Measurements from ENCODE around the gene UBE2J1. TPM values are rescaled to one million over a fixed set of nuclear protein-coding genes. Genes with fewer than 3 reads are reported as not detected.

Gene UBE2J1, protein sequence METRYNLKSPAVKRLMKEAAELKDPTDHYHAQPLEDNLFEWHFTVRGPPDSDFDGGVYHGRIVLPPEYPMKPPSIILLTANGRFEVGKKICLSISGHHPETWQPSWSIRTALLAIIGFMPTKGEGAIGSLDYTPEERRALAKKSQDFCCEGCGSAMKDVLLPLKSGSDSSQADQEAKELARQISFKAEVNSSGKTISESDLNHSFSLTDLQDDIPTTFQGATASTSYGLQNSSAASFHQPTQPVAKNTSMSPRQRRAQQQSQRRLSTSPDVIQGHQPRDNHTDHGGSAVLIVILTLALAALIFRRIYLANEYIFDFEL
- total RNA-seq (2022; extraction: Qiagen RNA extraction; ENCODE audit: low read depth) = 10.7 to 17.8 TPM (median 14.8 TPM) in 5 replicates

DNA sequence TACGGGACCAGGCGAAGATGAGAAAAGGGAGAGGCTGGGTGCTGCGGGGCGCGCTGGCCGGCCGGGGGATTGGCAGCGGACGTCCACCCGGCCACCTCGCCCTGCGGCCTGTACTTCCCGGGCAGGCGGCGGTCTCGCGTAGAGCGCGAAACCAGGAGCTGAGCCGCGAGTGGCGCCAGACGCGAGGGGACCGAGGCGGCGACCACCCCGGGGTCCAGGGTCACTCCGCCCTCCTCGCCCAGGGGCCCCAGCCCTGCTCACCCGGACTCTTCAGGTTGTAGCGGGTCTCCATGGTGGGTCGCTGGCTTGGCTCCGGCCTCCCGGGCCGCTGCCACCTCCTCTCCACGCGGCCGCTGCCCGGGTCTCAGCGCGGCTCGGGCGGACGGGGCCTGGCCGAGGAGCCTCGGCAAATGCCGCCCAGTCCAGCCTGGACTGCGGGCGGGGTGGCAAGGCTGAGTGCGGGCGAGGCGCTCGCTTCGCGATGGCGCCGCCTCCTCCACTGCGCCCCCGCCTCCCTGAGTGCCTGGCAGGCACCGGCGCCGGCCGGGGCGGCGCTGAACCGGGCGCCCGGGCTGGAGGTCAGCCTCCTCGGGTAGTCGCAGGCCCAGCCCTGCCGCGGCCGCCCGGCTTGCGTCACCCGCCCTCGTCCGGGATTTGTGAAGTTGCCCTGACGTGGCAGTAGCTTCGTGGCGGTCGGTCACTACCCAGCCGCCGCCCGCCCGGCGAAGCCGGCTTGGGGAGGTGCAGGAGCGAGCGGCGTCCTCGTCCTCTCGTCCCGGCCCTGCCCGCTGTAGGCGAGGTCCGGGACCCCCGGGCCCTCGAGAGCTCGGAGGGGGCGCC is at the start of gene UBE2J1:
Gene UBE2J1, minus strand, starts transcription at position 445 of the 840 bp plus-strand sequence. Its CDS starts 153 bp downstream, at position 292.

DNA sequence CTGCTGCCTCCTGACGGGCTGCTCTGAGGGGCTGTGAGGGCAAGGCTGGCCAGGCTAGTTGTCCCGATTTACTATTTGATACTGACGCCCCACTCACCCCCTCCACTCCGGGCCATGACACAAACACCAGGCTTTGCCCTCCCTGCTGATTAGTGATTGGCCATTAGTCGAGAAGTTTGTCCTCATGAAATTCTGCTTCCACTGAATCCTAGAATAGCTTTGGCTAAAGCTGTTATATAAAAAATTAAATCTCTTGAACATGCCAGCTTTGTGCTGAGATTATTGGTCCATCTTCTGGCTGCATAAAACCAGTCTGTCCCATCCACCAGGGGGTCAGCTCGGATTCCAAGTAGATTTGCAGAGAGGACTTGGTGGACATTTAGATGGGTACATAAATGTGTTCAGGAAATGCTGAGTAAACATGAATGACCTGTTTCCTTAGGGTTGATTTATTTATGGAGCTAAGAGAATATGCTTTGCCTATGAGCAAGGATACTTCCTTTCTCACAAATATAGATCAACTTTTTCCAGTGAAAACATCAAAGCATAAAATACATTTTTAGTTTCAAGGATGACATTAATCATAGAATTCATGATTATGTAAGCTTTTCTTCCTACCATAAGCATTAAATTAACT is 37.2 kb downstream of the UBE2J1 start, which contains the start of gene GABRR2:
Gene GABRR2, minus strand, starts transcription at position 51 of the 637 bp plus-strand sequence. CDS start 134 bp downstream, outside the sequence.

Other genes with a start within 250 kb of the UBE2J1 start
- 0.35 to 1.2 TPM (median 1.0 TPM) in 5 replicates for gene SRSF12, start 234.7 kb downstream of the UBE2J1 start, total RNA-seq (2022; extraction: Qiagen RNA extraction; ENCODE audit: low read depth)
- 5.7 to 13.9 TPM (median 13.3 TPM) in 5 replicates for gene PM20D2, start 206.7 kb downstream of the UBE2J1 start, total RNA-seq (2022; extraction: Qiagen RNA extraction; ENCODE audit: low read depth)
- not detected in 5 replicates for gene GABRR1, start 135.4 kb downstream of the UBE2J1 start, total RNA-seq (2022; extraction: Qiagen RNA extraction; ENCODE audit: low read depth)
- gene GABRR2, start 37.4 kb downstream of the UBE2J1 start, total RNA-seq (2022; extraction: Qiagen RNA extraction; ENCODE audit: low read depth) = not detected in 5 replicates
- gene RRAGD, start 59.6 kb upstream of the UBE2J1 start, total RNA-seq (2022; extraction: Qiagen RNA extraction; ENCODE audit: low read depth) = 3.3 to 5.2 TPM (median 4.2 TPM) in 5 replicates
- gene ANKRD6, start 80.4 kb upstream of the UBE2J1 start, total RNA-seq (2022; extraction: Qiagen RNA extraction; ENCODE audit: low read depth) = 1.4 to 2.2 TPM (median 1.8 TPM) in 5 replicates